ENCODE results near the gene SDK1.

DNA sequence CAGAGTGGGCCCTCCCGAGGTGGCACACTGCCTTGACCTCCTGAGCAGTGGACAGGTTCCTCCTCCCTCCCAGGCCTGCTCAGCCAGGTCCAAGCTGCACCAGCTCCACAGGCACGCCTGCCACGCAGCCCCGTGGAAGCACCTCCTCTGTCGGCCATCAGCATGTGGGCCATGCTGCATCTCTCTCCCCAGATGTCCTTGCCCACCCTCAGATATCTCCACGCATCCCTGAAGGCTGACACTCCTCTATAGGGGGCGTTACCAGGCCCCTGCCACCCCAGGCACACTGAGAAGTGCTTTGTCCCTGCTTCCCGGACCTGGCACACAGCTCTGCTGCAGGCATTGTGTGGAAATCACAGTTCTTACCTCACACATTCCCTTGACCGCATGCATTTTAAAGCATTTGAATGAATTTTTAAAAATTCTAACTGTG is 598.5 kb downstream of the SDK1 start:
- TF ChIP-seq EGR1 (IDR thresholded peaks at IDR 0.05; ENCODE audit: low read depth in 2 of 2) (no peak), TAF1 (conservative IDR thresholded peaks at IDR 0.05) (no peak), HNF4G (IDR thresholded peaks at IDR 0.05) (no peak)
- TF ChIP-seq, protein P1, sequence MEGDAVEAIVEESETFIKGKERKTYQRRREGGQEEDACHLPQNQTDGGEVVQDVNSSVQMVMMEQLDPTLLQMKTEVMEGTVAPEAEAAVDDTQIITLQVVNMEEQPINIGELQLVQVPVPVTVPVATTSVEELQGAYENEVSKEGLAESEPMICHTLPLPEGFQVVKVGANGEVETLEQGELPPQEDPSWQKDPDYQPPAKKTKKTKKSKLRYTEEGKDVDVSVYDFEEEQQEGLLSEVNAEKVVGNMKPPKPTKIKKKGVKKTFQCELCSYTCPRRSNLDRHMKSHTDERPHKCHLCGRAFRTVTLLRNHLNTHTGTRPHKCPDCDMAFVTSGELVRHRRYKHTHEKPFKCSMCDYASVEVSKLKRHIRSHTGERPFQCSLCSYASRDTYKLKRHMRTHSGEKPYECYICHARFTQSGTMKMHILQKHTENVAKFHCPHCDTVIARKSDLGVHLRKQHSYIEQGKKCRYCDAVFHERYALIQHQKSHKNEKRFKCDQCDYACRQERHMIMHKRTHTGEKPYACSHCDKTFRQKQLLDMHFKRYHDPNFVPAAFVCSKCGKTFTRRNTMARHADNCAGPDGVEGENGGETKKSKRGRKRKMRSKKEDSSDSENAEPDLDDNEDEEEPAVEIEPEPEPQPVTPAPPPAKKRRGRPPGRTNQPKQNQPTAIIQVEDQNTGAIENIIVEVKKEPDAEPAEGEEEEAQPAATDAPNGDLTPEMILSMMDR (IDR thresholded peaks at IDR 0.05; ENCODE audit: low read depth, low read length, missing input control), result no peak
- TF ChIP-seq, protein P2, sequence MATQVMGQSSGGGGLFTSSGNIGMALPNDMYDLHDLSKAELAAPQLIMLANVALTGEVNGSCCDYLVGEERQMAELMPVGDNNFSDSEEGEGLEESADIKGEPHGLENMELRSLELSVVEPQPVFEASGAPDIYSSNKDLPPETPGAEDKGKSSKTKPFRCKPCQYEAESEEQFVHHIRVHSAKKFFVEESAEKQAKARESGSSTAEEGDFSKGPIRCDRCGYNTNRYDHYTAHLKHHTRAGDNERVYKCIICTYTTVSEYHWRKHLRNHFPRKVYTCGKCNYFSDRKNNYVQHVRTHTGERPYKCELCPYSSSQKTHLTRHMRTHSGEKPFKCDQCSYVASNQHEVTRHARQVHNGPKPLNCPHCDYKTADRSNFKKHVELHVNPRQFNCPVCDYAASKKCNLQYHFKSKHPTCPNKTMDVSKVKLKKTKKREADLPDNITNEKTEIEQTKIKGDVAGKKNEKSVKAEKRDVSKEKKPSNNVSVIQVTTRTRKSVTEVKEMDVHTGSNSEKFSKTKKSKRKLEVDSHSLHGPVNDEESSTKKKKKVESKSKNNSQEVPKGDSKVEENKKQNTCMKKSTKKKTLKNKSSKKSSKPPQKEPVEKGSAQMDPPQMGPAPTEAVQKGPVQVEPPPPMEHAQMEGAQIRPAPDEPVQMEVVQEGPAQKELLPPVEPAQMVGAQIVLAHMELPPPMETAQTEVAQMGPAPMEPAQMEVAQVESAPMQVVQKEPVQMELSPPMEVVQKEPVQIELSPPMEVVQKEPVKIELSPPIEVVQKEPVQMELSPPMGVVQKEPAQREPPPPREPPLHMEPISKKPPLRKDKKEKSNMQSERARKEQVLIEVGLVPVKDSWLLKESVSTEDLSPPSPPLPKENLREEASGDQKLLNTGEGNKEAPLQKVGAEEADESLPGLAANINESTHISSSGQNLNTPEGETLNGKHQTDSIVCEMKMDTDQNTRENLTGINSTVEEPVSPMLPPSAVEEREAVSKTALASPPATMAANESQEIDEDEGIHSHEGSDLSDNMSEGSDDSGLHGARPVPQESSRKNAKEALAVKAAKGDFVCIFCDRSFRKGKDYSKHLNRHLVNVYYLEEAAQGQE (IDR thresholded peaks at IDR 0.05), result no peak

Data from liver (tissue), 3 donors.